ENCODE measurements around the gene RPN2.

The RPN2 gene

DNA sequence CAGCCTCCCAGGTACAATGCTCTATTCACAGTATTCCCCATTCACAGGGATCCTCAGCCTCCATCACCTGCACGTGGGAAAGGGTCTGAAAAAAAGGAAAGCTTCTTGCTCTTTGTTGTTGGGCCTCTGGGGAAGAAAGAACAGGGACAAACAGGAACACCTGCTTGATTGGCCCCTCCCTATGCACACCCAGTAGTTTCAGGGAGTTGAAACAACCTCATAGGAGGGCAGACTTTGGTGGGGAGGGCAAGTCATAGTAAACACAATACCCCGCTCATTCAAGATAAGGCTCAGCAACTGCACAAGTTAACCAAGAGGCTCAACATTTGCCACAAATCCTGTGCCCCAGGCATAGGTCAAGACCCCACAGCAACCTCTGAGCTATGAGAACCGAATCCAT lies 80.7 kb downstream of the RPN2 start:
- no peaks in the 10 kb centered on the region for H3K36me3 ChIP-seq (ENCODE audit: insufficient read depth, low read length)
- H3K27ac ChIP-seq (ENCODE audit: low read depth, low read length): no peak overlapping the region
- H3K27me3 ChIP-seq (ENCODE audit: control insufficient read depth in 1 of 2, insufficient read depth in 2 of 2, low read length in 2 of 2): no peaks in the 10 kb centered on the region
- H3K4me1 ChIP-seq (ENCODE audit: insufficient read depth, low read length): no peaks in the 10 kb centered on the region
- H3K9me3 ChIP-seq (ENCODE audit: low read length): no peaks in the 10 kb centered on the region
- no peak overlapping the region for H3K4me3 ChIP-seq (ENCODE audit: low read depth in 1 of 2, low read length in 2 of 2)
- H3K9ac ChIP-seq (ENCODE audit: low read length): no peak overlapping the region

DNA sequence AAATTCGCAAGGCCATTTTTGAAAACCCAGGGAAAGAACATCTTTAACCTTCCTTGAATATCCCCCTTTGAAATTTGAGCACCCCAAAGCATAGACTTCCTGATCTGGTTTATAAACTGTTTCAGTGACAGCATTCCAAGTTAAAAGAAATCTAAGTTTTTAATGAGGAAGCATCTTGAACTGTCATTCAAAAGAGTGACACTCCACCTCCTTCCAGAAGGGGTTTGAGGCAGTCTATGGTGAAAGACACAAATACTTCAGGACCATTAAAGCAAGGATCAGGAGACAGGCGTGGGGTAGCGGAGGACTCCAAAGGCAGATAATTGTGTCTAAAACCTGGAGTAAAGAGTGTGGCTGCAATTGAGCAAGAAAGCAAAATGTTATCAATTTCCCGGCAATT lies 81.8 kb downstream of the RPN2 start:
- H3K36me3 ChIP-seq (ENCODE audit: insufficient read depth, low read length): no peaks in the 10 kb centered on the region
- H3K27me3 ChIP-seq (ENCODE audit: control insufficient read depth in 1 of 2, insufficient read depth in 2 of 2, low read length in 2 of 2): no peaks in the 10 kb centered on the region
- H3K9ac ChIP-seq (ENCODE audit: low read length): no peak overlapping the region
- H3K4me1 ChIP-seq (ENCODE audit: insufficient read depth, low read length): no peaks in the 10 kb centered on the region
- no peak overlapping the region for H3K27ac ChIP-seq (ENCODE audit: low read depth, low read length)
- H3K9me3 ChIP-seq (ENCODE audit: low read length): no peaks in the 10 kb centered on the region
- no peak overlapping the region for H3K4me3 ChIP-seq (ENCODE audit: low read depth in 1 of 2, low read length in 2 of 2)

DNA sequence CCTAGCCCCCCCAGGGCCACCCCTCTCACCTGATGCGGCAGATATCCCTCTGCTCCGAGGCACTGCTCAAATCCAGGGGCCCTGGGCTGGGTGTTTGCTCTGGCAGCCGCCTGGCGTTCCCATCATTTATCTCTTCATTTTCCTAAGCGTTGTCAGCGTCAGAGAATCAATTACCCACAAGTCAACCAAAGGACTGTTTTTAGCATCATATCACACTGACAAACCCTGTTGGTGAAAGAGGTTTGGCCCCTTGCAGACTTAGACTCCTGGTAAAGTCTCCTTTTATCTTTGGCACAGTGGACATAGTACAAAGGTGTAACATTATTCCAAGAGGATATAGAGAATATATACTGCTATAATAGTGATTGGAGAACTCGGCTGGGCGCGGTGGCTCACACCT lies 82.6 kb downstream of the RPN2 start, which contains the start of gene GHRH:
Gene GHRH, minus strand, starts transcription at position 101 of the 400 bp plus-strand sequence. CDS start 4,925 bp downstream, outside the sequence.
- Histone ChIP-seq H3K36me3 (ENCODE audit: insufficient read depth, low read length) (no peaks in the 10 kb centered on the region), H3K9me3 (ENCODE audit: low read length) (no peaks in the 10 kb centered on the region), H3K4me1 (ENCODE audit: insufficient read depth, low read length) (no peaks in the 10 kb centered on the region), H3K27ac (ENCODE audit: low read depth, low read length) (no peak within 1 kb of the TSS), H3K4me3 (ENCODE audit: low read depth in 1 of 2, low read length in 2 of 2) (no peak within 1 kb of the TSS), H3K27me3 (ENCODE audit: control insufficient read depth in 1 of 2, insufficient read depth in 2 of 2, low read length in 2 of 2) (no peaks in the 10 kb centered on the region), H3K9ac (ENCODE audit: low read length) (no peak within 1 kb of the TSS)

DNA sequence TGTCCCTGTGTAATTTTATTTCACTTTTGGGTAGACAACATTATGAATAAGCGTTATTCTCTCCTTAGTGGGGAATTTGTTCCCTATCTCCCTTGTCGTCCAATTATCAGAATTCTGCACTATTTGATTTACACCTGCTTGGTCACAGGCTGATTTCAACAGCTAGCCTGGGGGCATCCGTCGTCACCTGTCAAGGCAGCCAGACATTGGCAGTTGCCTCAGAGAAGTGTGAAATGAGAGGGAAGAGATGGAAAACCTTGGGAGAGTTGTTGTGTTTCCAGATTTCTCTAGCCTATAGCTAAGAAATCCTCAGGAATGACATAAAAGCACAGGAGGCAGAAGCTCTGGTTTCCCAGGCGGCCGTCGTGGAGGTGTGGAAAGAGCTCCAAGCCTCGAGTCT lies 83.4 kb downstream of the RPN2 start:
- no peak overlapping the region for H3K27ac ChIP-seq (ENCODE audit: low read depth, low read length)
- no peak overlapping the region for H3K9ac ChIP-seq (ENCODE audit: low read length)
- no peaks in the 10 kb centered on the region for H3K36me3 ChIP-seq (ENCODE audit: insufficient read depth, low read length)
- H3K4me1 ChIP-seq (ENCODE audit: insufficient read depth, low read length): no peaks in the 10 kb centered on the region
- H3K27me3 ChIP-seq (ENCODE audit: control insufficient read depth in 1 of 2, insufficient read depth in 2 of 2, low read length in 2 of 2): no peaks in the 10 kb centered on the region
- no peak overlapping the region for H3K4me3 ChIP-seq (ENCODE audit: low read depth in 1 of 2, low read length in 2 of 2)
- no peaks in the 10 kb centered on the region for H3K9me3 ChIP-seq (ENCODE audit: low read length)

DNA sequence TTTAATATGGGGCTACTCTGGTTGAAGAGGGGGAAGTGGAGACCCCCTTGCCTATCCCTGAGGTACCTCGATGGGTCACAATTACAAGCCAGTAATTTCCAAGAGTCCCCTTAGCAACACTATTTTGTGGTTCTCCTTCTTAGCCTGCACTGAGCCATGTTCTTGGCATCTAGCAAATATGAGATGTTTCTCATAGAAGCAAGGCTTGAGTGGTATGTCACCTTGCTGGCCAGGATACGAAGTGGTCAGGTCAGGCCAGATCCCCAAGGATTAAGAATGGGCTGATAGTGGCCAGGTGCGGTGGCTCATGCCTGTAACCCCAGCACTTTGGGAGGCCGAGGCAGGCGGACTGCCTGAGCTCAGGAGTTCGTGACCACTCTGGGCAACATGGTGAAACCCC lies 84.6 kb downstream of the RPN2 start:
- Histone ChIP-seq H3K4me1 (ENCODE audit: insufficient read depth, low read length) (no peaks in the 10 kb centered on the region), H3K9me3 (ENCODE audit: low read length) (no peaks in the 10 kb centered on the region), H3K27me3 (ENCODE audit: control insufficient read depth in 1 of 2, insufficient read depth in 2 of 2, low read length in 2 of 2) (no peaks in the 10 kb centered on the region), H3K4me3 (ENCODE audit: low read depth in 1 of 2, low read length in 2 of 2) (no peak overlapping the region), H3K27ac (ENCODE audit: low read depth, low read length) (no peak overlapping the region), H3K9ac (ENCODE audit: low read length) (no peak overlapping the region), H3K36me3 (ENCODE audit: insufficient read depth, low read length) (no peaks in the 10 kb centered on the region)

DNA sequence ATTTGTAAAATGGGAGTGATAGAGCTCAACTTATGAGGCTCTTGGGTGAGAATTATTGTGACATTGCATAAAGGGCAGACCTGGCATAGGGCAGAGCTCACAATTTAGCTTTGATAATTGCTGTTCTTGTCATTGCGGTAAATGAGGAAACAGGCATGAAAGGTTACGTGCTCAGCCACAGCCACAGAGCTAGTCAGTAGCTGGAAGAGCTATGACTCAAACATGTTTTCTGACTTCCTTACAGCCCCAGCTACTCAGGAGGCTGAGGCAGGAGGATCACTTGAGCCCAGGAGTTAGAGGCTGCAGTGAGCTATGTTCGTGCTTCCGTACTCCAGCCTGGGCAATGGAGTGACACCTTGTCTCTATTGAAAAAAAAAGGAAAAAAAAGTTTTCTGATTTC lies 86.0 kb downstream of the RPN2 start:
- H3K27me3 ChIP-seq (ENCODE audit: control insufficient read depth in 1 of 2, insufficient read depth in 2 of 2, low read length in 2 of 2): no peaks in the 10 kb centered on the region
- no peaks in the 10 kb centered on the region for H3K9me3 ChIP-seq (ENCODE audit: low read length)
- no peaks in the 10 kb centered on the region for H3K4me1 ChIP-seq (ENCODE audit: insufficient read depth, low read length)
- H3K4me3 ChIP-seq (ENCODE audit: low read depth in 1 of 2, low read length in 2 of 2): no peak overlapping the region
- H3K36me3 ChIP-seq (ENCODE audit: insufficient read depth, low read length): no peaks in the 10 kb centered on the region
- no peak overlapping the region for H3K9ac ChIP-seq (ENCODE audit: low read length)
- no peak overlapping the region for H3K27ac ChIP-seq (ENCODE audit: low read depth, low read length)

DNA sequence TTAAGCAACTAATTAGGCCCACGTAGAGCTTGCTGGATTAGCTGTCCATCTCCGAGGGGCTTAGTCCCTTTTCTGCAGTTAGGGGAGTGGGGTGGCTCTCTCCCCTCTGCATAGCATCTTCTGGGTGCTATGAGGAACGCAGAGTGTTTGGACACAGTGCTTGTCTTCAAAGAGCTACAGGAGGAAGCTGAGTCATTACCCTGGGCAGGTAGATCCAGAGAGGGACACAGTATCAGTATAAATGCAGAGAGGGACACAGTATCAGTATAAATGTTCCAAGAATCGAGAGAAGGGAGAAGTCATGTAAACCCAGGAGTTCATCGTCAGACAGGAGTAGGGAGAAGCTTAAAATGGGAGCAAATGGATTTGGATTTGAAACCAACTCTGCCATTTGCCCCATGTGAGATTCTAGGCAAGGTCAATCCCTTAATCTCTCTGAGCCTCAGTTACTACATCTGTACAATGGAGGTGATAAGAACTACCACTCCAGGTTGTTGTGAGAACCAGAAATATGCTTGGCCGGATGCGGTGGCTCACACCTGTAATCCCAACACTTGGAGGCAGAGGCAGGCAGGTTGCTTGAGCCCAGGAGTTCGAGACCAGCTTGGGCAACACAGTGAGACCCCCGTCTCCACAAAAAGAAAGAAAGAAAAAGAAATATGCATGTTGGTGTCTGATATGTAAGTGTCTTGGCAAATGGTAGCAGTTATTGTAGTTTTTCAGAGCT lies 88.0 kb downstream of the RPN2 start:
- Histone ChIP-seq H3K27ac (ENCODE audit: low read depth, low read length) (no peak overlapping the region), H3K9ac (ENCODE audit: low read length) (no peak overlapping the region), H3K4me3 (ENCODE audit: low read depth in 1 of 2, low read length in 2 of 2) (no peak overlapping the region), H3K27me3 (ENCODE audit: control insufficient read depth in 1 of 2, insufficient read depth in 2 of 2, low read length in 2 of 2) (no peaks in the 10 kb centered on the region), H3K4me1 (ENCODE audit: insufficient read depth, low read length) (no peaks in the 10 kb centered on the region), H3K36me3 (ENCODE audit: insufficient read depth, low read length) (no peaks in the 10 kb centered on the region), H3K9me3 (ENCODE audit: low read length) (no peaks in the 10 kb centered on the region)

DNA sequence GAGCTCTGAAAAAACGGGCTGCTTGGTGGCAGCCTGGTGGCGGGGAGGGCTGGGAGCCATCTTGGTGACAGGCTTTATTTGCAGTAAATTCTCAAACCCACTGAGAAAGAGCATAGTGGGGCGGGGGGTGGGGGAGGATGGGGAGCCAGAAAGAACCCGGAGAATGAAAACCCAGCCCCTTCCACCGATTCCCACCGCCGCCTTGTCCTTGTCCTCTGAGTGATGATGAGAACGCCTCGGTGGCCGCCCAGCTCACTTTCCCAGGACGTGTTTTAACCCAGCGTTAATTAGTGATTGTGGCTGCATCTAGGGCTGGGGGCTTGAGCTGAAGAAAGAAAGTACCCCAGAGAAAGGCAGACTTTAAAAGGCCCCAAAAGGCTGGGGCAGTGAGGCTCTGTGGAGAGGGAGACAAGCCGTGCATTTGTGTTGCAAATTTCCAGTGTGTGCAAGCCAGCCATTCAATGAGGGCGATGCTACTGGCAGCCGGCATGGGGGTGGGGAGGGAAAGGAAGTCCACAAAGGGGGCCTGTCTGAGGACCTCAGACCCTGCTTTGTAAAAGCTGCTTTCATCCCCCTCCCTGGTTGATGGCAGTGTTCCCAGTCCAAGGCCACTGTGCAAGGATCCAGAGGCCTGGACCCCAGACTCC lies 88.7 kb downstream of the RPN2 start:
- H3K27ac ChIP-seq (ENCODE audit: low read depth, low read length): no peak overlapping the region
- no peaks in the 10 kb centered on the region for H3K36me3 ChIP-seq (ENCODE audit: insufficient read depth, low read length)
- no peak overlapping the region for H3K9ac ChIP-seq (ENCODE audit: low read length)
- no peaks in the 10 kb centered on the region for H3K9me3 ChIP-seq (ENCODE audit: low read length)
- no peaks in the 10 kb centered on the region for H3K4me1 ChIP-seq (ENCODE audit: insufficient read depth, low read length)
- H3K27me3 ChIP-seq (ENCODE audit: control insufficient read depth in 1 of 2, insufficient read depth in 2 of 2, low read length in 2 of 2): no peaks in the 10 kb centered on the region
- H3K4me3 ChIP-seq (ENCODE audit: low read depth in 1 of 2, low read length in 2 of 2): no peak overlapping the region

DNA sequence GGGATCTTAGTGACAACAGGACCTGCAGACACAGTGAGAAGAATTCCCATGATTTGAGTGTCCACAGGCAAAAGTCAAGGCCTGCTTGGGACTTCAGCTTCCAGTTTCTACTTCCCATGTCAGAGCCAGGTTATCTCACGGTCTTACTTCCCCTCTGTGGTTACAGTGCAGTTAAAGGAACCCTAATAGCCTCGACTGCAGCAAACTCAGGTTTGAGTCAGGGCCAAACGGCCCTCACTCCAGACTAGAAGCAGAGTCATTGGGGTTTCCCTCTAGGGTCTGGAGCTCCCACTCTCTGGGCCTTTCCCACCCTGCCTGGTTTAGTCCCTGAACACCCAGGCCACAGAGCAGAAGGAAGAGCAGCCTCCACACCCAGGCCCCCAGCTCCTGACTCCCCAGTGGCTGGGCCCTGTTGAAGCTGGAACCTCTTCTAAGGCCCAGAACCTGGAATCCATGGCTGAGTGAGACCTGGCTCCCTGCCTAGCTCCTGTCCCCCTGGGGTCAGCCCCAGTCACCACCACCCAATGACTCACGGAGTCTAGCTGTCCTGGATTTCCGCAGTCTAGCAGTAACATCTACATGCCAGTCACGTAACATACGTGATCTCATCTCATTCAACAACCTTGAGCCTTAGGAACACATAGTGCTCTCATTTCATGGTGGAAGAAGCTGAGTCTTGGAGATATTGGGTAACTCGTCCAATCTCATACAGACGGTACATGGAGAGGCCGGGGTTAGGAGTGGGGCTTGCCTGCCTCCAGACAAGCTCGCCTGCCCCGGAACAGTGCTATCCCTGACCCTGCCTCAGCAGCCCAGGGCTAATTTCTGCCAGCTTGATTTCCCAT lies 91.7 kb downstream of the RPN2 start:
- Histone ChIP-seq H3K36me3 (ENCODE audit: insufficient read depth, low read length) (no peaks in the 10 kb centered on the region), H3K4me3 (ENCODE audit: low read depth in 1 of 2, low read length in 2 of 2) (no peak overlapping the region), H3K27ac (ENCODE audit: low read depth, low read length) (no peak overlapping the region), H3K9me3 (ENCODE audit: low read length) (no peaks in the 10 kb centered on the region), H3K9ac (ENCODE audit: low read length) (no peak overlapping the region), H3K27me3 (ENCODE audit: control insufficient read depth in 1 of 2, insufficient read depth in 2 of 2, low read length in 2 of 2) (no peaks in the 10 kb centered on the region), H3K4me1 (ENCODE audit: insufficient read depth, low read length) (no peaks in the 10 kb centered on the region)

DNA sequence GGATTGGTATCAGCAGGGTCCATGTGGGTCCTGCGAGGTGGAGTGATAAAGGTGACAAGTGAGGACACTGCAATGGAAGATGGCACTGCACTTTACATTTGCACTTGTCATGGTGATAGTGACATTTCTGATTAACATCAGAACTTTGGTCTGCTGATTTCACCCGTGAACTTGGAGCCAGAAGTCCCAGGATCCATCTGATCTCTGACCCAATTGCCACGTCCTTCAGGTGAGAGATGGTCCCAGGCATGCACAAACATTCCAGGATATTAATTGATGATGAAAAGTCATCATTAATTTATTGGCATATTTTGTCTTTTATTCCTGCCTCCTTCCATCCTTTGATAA lies 92.3 kb downstream of the RPN2 start:
- H3K4me1 ChIP-seq (ENCODE audit: insufficient read depth, low read length): peaks cover under 1% of the 10 kb centered on the region
- no peak overlapping the region for H3K27ac ChIP-seq (ENCODE audit: low read depth, low read length)
- H3K4me3 ChIP-seq (ENCODE audit: low read depth in 1 of 2, low read length in 2 of 2): no peak overlapping the region
- H3K9me3 ChIP-seq (ENCODE audit: low read length): no peaks in the 10 kb centered on the region
- no peaks in the 10 kb centered on the region for H3K27me3 ChIP-seq (ENCODE audit: control insufficient read depth in 1 of 2, insufficient read depth in 2 of 2, low read length in 2 of 2)
- no peaks in the 10 kb centered on the region for H3K36me3 ChIP-seq (ENCODE audit: insufficient read depth, low read length)
- no peak overlapping the region for H3K9ac ChIP-seq (ENCODE audit: low read length)

DNA sequence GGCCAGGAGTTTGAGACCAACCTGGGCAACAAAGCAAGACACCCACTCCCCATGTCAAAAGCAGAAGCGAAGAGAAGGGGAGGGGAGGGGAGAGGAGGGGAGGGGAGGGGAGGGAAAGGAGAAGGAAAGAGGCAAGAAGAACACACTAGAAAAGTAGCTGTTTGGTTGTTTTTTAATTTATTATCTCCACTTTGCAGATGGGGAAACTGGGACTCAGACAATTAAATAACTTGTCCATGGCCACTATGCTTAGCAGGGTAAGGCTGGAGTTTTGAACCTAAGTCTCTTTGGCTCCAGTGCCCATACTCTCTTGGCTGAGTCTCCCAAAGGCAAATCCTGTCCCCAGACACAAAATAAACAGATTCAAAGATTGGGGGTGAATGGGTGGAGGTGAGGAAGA lies 94.9 kb downstream of the RPN2 start:
- Histone ChIP-seq H3K4me1 (ENCODE audit: insufficient read depth, low read length) (peaks cover 10% of the 10 kb centered on the region), H3K27me3 (ENCODE audit: control insufficient read depth in 1 of 2, insufficient read depth in 2 of 2, low read length in 2 of 2) (no peaks in the 10 kb centered on the region), H3K4me3 (ENCODE audit: low read depth in 1 of 2, low read length in 2 of 2) (no peak overlapping the region), H3K9me3 (ENCODE audit: low read length) (no peaks in the 10 kb centered on the region), H3K27ac (ENCODE audit: low read depth, low read length) (no peak overlapping the region), H3K36me3 (ENCODE audit: insufficient read depth, low read length) (no peaks in the 10 kb centered on the region), H3K9ac (ENCODE audit: low read length) (no peak overlapping the region)
